ENCODE results near the gene METTL8. TPM values are rescaled to one million over a fixed set of nuclear protein-coding genes. Genes with fewer than 3 reads are reported as not detected.
A peak's percentile ranks its signal among the peaks of the same experiment; 100 is the strongest.

The METTL8 gene
- polyA plus RNA-seq, 3 donors: 3.3 to 9.8 (median 6.9) TPM

DNA sequence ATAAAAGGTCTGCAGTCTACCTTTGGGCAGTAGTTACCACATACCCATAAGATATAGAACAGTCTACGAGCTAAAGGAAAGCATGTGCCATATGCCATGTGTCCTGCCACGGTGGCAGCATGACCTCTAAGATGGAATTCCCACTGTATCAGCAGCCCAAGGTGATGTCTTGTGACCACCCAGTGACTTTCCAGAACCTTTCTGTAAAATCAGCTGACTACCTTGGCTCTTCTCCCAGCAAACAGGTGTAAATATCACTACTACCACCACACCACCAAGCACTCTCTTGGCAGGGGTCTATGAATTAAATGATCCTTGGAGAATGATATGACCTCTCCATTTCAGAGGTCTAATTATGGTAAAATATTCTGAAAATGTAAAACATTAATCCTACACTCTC lies 99.6 kb downstream of the METTL8 start:
- Mint-ChIP-seq H3K36me3 (no peaks in the 10 kb centered on the region), H3K4me3 (no peak overlapping the region), H3K27me3 (ENCODE audit: low read depth in 3 of 3) (no peaks in the 10 kb centered on the region), H3K4me1 (peaks cover 13% of the 10 kb centered on the region), H3K27ac (peak overlapping the region in 1 of 7 donors; percentile 20), H3K9me3 (peaks cover 0 to 3% (median 0%) of the 10 kb centered on the region in 7 donors)
- TF ChIP-seq, protein P1, sequence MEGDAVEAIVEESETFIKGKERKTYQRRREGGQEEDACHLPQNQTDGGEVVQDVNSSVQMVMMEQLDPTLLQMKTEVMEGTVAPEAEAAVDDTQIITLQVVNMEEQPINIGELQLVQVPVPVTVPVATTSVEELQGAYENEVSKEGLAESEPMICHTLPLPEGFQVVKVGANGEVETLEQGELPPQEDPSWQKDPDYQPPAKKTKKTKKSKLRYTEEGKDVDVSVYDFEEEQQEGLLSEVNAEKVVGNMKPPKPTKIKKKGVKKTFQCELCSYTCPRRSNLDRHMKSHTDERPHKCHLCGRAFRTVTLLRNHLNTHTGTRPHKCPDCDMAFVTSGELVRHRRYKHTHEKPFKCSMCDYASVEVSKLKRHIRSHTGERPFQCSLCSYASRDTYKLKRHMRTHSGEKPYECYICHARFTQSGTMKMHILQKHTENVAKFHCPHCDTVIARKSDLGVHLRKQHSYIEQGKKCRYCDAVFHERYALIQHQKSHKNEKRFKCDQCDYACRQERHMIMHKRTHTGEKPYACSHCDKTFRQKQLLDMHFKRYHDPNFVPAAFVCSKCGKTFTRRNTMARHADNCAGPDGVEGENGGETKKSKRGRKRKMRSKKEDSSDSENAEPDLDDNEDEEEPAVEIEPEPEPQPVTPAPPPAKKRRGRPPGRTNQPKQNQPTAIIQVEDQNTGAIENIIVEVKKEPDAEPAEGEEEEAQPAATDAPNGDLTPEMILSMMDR (IDR thresholded peaks at IDR 0.05): no peak
- Histone ChIP-seq H2AFZ (ENCODE audit: insufficient read depth, low read depth, low read length, poor library complexity, severe bottlenecking) (no peak overlapping the region), H3K9ac (ENCODE audit: insufficient read depth, low read length, poor library complexity, severe bottlenecking) (no peak overlapping the region), H3K36me3 (replicated peaks in 1 of 2; ENCODE audit: control insufficient read depth in 1 of 2, insufficient read depth in 2 of 2, low read length in 2 of 2) (no peaks in the 10 kb centered on the region), H3K27me3 (ENCODE audit: control insufficient read depth in 2 of 2, insufficient read depth in 2 of 2, low read length in 2 of 2) (no peaks in the 10 kb centered on the region), H3K79me2 (ENCODE audit: insufficient read depth, low read length) (no peaks in the 10 kb centered on the region), H4K20me1 (ENCODE audit: insufficient read depth, low read length) (no peaks in the 10 kb centered on the region), H3K4me3 (replicated peaks in 1 of 3; ENCODE audit: low read depth in 2 of 3, low read length in 3 of 3) (no peak overlapping the region), H3K9me3 (replicated peaks in 1 of 2; ENCODE audit: control insufficient read depth in 1 of 2, insufficient read depth in 1 of 2, low read length in 2 of 2) (no peaks in the 10 kb centered on the region), H3K4me1 (ENCODE audit: control insufficient read depth in 1 of 2, insufficient read depth in 2 of 2, low read length in 2 of 2) (peaks cover 3 to 6% of the 10 kb centered on the region in 2 donors), H3K4me2 (replicated peaks; ENCODE audit: extremely low read depth, low read length, poor library complexity, severe bottlenecking) (no peak overlapping the region), H3K27ac (ENCODE audit: low read depth in 1 of 2, low read length in 2 of 2) (no peak overlapping the region)
- WGBS (ENCODE audit: insufficient coverage): 94% methylated on average over 2 of the region's 2 CpGs
- intact Hi-C loops (cut with micrococcal nuclease): no loop called here
- no peak for DNase-seq

DNA sequence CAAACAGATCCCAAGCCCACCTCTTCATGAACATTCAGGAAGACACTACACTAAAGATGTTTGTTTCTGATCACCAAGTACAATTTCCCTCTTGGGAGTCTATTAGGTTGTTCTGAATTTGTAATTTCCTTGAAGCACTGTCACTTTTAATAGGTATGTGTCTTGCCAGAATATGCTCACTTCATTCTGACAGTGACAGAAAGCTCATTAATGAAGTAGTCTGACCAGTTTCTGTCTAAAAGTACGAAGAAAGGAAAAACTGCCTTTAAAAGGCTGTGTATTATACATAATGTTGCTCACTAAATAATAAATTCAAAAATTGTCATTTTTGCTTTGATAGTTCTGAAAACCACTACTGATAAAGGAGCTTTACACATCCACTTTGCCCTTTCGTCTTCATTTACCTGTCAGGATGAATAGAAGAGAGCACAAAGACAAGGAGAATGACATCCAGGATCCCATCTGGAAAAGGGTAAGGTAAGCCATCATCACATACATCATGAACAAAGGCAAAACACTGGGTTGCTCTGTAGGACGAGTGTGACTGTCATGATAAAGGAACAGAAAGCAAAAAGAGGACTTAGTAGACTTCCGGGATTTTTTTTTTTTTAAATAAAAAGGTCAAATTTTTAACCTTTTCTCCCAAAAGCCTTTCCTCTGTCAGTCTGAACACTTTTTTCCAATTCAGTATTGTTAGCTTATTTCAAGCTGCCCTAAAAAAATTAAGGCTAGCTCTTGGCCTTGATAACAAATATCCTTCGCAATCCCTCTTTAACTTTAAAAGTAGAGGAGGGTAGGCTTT lies 103.4 kb downstream of the METTL8 start:
- H3K27me3 ChIP-seq (ENCODE audit: control insufficient read depth in 2 of 2, insufficient read depth in 2 of 2, low read length in 2 of 2): no peaks in the 10 kb centered on the region
- Mint-ChIP-seq H3K36me3 (peaks cover 0 to 3% of the 10 kb centered on the region in 2 donors), H3K4me1 (peaks cover 8% of the 10 kb centered on the region), H3K4me3 (no peak overlapping the region), H3K9me3 (peaks cover 0 to 3% (median 0%) of the 10 kb centered on the region in 7 donors), H3K27me3 (ENCODE audit: low read depth in 3 of 3) (no peaks in the 10 kb centered on the region), H3K27ac (peak overlapping the region in 4 of 7 donors; percentile 1 to 48 (median 25))
- H3K79me2 ChIP-seq (ENCODE audit: insufficient read depth, low read length): no peaks in the 10 kb centered on the region
- peaks cover 3 to 6% of the 10 kb centered on the region in 2 donors for H3K4me1 ChIP-seq (ENCODE audit: control insufficient read depth in 1 of 2, insufficient read depth in 2 of 2, low read length in 2 of 2)
- no peaks in the 10 kb centered on the region for H3K9me3 ChIP-seq (replicated peaks in 1 of 2; ENCODE audit: control insufficient read depth in 1 of 2, insufficient read depth in 1 of 2, low read length in 2 of 2)
- no peak overlapping the region for H3K4me3 ChIP-seq (replicated peaks in 1 of 3; ENCODE audit: low read depth in 2 of 3, low read length in 3 of 3)
- H2AFZ ChIP-seq (ENCODE audit: insufficient read depth, low read depth, low read length, poor library complexity, severe bottlenecking): peak overlapping the region; percentile 40
- no peaks in the 10 kb centered on the region for H4K20me1 ChIP-seq (ENCODE audit: insufficient read depth, low read length)
- H3K4me2 ChIP-seq (replicated peaks; ENCODE audit: extremely low read depth, low read length, poor library complexity, severe bottlenecking): no peak overlapping the region
- DNase-seq: no peak
- intact Hi-C loops (cut with micrococcal nuclease): no loop called here
- WGBS (ENCODE audit: insufficient coverage): no CpG with 5 or more reads among the region's 5 CpGs
- H3K36me3 ChIP-seq (replicated peaks in 1 of 2; ENCODE audit: control insufficient read depth in 1 of 2, insufficient read depth in 2 of 2, low read length in 2 of 2): no peaks in the 10 kb centered on the region
- no peak overlapping the region for H3K9ac ChIP-seq (ENCODE audit: insufficient read depth, low read length, poor library complexity, severe bottlenecking)
- TF ChIP-seq, protein P1 (IDR thresholded peaks at IDR 0.05): no peak
- H3K27ac ChIP-seq (ENCODE audit: low read depth in 1 of 2, low read length in 2 of 2): peak overlapping the region in 1 of 2 donors; percentile 11

Data from CD14-positive monocyte (primary cell).